Activated CD4-positive, alpha-beta T cell treated with anti-CD3 and anti-CD28 coated beads for 36 hours (primary cell): ENCODE measurements around the gene SLC35B2. TPM values are rescaled to one million over a fixed set of nuclear protein-coding genes. Genes with fewer than 3 reads are reported as not detected.
A peak's percentile ranks its signal among the peaks of the same experiment; 100 is the strongest.

ENCODE experiments used
- ATAC-seq: fragments of 200-7000 bp; cut with Tn5 transposase; one replicate; pipeline ENCODE4 v1.10.0; 2021; ENCODE audit warnings: mild to moderate bottlenecking, moderate library complexity
- CTCF ChIA-PET: fragments of 350-600 bp; sonication (Branson Sonifier 250); formaldehyde crosslinking; loops from one replicate; lab custom pipeline; 2021; ENCODE audit warnings: antibody characterized with exemption; lab: Charles Lee
- POLR2A ChIA-PET: fragments of 350-600 bp; sonication (Branson Sonifier 250); formaldehyde crosslinking; loops from one replicate; lab custom pipeline; 2021; ENCODE audit warnings: antibody characterized with exemption, inconsistent platforms; lab: Charles Lee
- DNase-seq: peaks from one replicate; pipeline ENCODE4 v3.0.0-alpha.2; 2020
- H3K27ac Mint-ChIP-seq: one replicate; pipeline ENCODE4 v1.8.0; 2021; ENCODE audit warnings: mixed read lengths
- H3K27me3 Mint-ChIP-seq: one replicate; pipeline ENCODE4 v1.8.0; 2021; ENCODE audit warnings: mixed read lengths
- H3K36me3 Mint-ChIP-seq: one replicate; pipeline ENCODE4 v1.8.0; 2021; ENCODE audit warnings: low read depth, mixed read lengths
- H3K4me1 Mint-ChIP-seq: one replicate; pipeline ENCODE4 v1.8.0; 2021; ENCODE audit warnings: mixed read lengths
- H3K4me3 Mint-ChIP-seq: one replicate; pipeline ENCODE4 v1.8.0; 2021; ENCODE audit warnings: mild to moderate bottlenecking, moderate library complexity, mixed read lengths
- H3K9me3 Mint-ChIP-seq: one replicate; pipeline ENCODE4 v1.8.0; 2021; ENCODE audit warnings: low read depth, mixed read lengths
- intact Hi-C, 2 experiments: fragments of 100-400 bp; cut with DNase I in 1 of 2; cut with micrococcal nuclease in 1 of 2; formaldehyde crosslinking; loops; one replicate each; pipeline versions ENCODE4 v1.14.2 to v1.15.1; 2022 to 2024; cut with DNase I, micrococcal nuclease
- total RNA-seq, 2 experiments: library from RNA; stranded (reverse); gene quantifications; one replicate each; pipeline ENCODE4 v1.2.3, GENCODE V29; 2021

The SLC35B2 gene
- total RNA-seq, 2 experiments from 2014 or later = 14.1 TPM

GRCh38 chr6:44273617-44274016 lies 16.3 kb upstream of the SLC35B2 start:
- POLR2A ChIA-PET = no interaction called here
- DNase-seq (no peak), ATAC-seq (no peak)
- H3K4me1 Mint-ChIP-seq = peaks cover 16% of the 10 kb centered on the region
- H3K27me3 Mint-ChIP-seq = peaks cover 62% of the 10 kb centered on the region
- H3K9me3 Mint-ChIP-seq = no peaks in the 10 kb centered on the region
- H3K4me3 Mint-ChIP-seq = no peak overlapping the region
- CTCF ChIA-PET = interaction anchor here (0.7 to 1.4 kb wide), 4 partner anchors 11 to 32 kb away, joined by 3 to 9 read pairs (median 4); no protein-coding TSS in a partner anchor
- intact Hi-C loops = no loop called here
- H3K27ac Mint-ChIP-seq = no peak overlapping the region
- no peaks in the 10 kb centered on the region for H3K36me3 Mint-ChIP-seq

DNA sequence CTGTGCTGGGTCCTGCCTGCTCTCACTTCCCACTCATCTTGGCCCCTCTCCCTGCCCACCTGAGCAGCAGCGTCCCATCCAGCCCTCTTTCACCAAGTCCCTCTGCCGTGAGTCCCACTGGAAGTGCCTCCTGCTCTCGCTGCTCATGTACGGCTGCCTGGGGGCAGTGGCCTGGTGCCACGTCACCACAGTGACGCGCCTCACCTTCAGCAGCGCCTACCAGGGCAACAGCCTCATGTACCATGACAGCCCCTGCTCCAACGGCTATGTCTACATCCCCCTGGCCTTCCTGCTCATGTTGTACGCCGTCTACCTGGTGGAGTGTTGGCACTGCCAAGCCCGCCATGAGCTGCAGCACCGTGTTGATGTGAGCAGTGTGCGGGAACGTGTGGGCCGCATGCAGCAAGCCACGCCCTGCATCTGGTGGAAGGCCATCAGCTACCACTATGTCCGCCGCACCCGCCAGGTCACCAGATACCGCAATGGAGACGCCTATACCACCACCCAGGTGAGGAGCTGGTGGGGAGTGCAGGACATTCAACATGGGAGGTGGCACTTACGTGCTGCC lies 15.8 kb upstream of the SLC35B2 start:
- no peak for DNase-seq
- Mint-ChIP-seq H3K4me3 (no peak overlapping the region), H3K27ac (no peak overlapping the region), H3K36me3 (no peaks in the 10 kb centered on the region), H3K9me3 (no peaks in the 10 kb centered on the region), H3K4me1 (peaks cover 16% of the 10 kb centered on the region), H3K27me3 (peaks cover 62% of the 10 kb centered on the region)
- no peak for ATAC-seq
- POLR2A ChIA-PET = no interaction called here
- intact Hi-C loops = no loop called here
- CTCF ChIA-PET = interaction anchor here (0.7 to 1.4 kb wide), 4 partner anchors 11 to 32 kb away, joined by 3 to 9 read pairs (median 4); no protein-coding TSS in a partner anchor

DNA sequence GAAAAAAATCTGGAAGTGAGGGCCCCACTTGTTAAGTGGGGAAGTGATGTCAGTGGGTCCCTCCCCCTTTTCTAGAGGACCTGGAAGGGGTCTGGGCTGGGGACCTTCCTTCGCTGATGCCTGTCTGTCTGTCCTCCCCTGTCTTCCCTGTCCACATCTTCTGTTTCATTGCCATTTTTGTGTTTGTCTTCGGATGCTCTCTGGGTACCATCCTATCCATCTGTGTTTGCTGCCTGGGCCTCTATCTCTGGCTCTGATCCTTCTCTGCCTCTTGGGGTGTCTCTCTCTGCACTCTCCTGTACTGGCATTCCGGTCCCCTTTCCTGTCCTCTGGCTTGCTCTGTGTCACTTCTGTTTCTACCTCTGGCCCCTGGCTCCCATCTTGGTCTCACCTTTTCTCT lies 15.2 kb upstream of the SLC35B2 start:
- Mint-ChIP-seq H3K27me3 (peaks cover 57% of the 10 kb centered on the region), H3K9me3 (no peaks in the 10 kb centered on the region), H3K4me3 (no peak overlapping the region), H3K36me3 (no peaks in the 10 kb centered on the region), H3K27ac (no peak overlapping the region), H3K4me1 (peaks cover 19% of the 10 kb centered on the region)
- ATAC-seq (no peak), DNase-seq (no peak)
- ChIA-PET POLR2A (no interaction called here), CTCF (no interaction called here)
- intact Hi-C loops = no loop called here

DNA sequence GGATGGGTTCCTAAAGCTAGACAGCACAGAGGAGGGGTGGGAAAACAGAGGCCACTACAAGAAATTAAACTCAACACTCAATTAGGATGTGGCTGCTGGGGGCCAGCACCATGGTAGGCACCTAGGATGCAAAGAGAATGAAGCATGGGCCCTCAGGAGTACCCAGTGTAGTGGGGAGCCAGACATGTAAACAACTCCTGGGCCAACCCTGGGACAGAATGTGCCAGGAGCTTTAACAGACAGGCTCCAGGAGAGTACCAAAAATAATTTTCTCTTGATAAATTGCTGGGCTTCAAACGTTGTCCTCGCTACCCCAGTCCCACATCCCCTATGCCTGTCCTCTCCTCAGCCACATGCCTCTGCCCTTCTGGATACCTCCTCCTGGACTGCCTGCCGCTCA lies 14.6 kb upstream of the SLC35B2 start:
- peaks cover 22% of the 10 kb centered on the region for H3K4me1 Mint-ChIP-seq
- POLR2A ChIA-PET = no interaction called here
- H3K27me3 Mint-ChIP-seq = peaks cover 51% of the 10 kb centered on the region
- no peak overlapping the region for H3K4me3 Mint-ChIP-seq
- intact Hi-C loops = no loop called here
- no peak overlapping the region for H3K27ac Mint-ChIP-seq
- H3K9me3 Mint-ChIP-seq = no peaks in the 10 kb centered on the region
- no peak for DNase-seq
- no peaks in the 10 kb centered on the region for H3K36me3 Mint-ChIP-seq
- CTCF ChIA-PET = interaction anchor here (0.6 kb wide), 1 partner anchor 35 kb away, joined by 4 read pairs; no protein-coding TSS in a partner anchor
- no peak for ATAC-seq

DNA sequence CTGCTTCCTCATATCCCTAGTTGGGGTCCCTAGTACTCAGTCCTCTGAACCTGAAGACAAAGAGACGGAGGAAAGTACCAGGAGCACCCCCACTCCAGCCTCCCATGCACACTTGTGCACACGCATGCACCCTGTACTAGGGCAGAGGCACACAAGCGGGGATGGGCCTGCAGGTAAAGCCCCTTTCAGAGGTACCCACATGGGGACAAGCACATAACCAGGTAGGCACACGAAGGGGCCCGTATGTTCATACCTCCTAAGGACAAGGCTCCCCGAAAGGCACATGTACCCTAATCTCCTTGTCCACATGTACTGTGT lies 14.0 kb upstream of the SLC35B2 start:
- POLR2A ChIA-PET = no interaction called here

DNA sequence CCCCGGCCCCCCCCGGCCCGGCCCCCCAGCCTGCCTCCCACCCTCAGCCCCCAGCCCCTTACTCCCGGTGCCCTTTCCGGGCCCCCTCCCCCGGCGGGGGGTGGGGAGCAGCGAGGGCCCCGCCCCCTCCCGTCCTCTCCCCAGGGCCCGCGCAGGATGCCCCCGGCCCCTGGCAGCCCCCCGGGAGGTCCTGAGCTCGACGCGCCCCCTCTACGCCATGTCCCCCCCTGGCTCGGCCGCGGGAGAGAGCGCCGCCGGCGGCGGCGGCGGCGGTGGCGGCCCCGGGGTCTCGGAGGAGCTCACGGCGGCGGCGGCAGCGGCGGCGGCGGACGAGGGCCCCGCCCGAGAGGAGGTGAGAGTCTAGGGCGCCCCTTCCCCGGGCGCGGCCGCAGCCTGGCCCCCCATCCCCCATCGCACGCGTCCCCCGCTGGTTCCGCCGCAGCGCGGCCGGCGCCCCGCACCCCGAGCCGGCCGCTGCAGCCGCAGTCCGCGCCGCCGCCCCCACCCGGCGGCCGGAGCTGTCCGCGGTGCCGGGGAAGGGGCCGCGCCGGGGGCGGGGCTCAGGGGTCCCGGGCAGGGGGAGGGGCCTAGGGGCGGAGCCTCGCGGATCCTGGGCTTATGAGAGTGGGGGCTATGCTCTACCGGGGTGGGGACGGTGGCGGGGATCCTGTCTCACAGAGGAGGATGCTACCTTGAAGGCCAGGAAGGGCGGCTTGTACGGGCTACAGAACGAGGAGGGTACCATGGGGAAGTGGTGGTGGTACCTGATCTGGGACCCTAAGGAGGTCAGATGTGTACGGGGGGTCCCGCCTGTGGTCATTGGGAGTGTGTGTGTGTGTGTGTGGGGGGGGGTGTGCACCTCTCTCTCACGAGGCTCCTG lies 13.4 kb upstream of the SLC35B2 start:
- ATAC-seq (no peak), DNase-seq (no peak)
- intact Hi-C loops = no loop called here
- CTCF ChIA-PET = interaction anchor here (1.4 to 4.9 kb wide), 2 partner anchors 33 to 69 kb away, joined by 8 to 55 read pairs; no protein-coding TSS in a partner anchor
- Mint-ChIP-seq H3K36me3 (no peaks in the 10 kb centered on the region), H3K27ac (no peak overlapping the region), H3K9me3 (no peaks in the 10 kb centered on the region), H3K27me3 (peaks cover 47% of the 10 kb centered on the region), H3K4me1 (peaks cover 32% of the 10 kb centered on the region), H3K4me3 (peak overlapping the region; percentile 38)
- POLR2A ChIA-PET = no interaction called here

More for the DNA sequence above, 14.0 kb upstream of the SLC35B2 start:
- DNase-seq (no peak), ATAC-seq (no peak)
- peaks cover 27% of the 10 kb centered on the region for H3K4me1 Mint-ChIP-seq
- CTCF ChIA-PET = interaction anchor here (0.6 kb wide), 1 partner anchor 35 kb away, joined by 4 read pairs; no protein-coding TSS in a partner anchor
- peaks cover 47% of the 10 kb centered on the region for H3K27me3 Mint-ChIP-seq
- H3K4me3 Mint-ChIP-seq = peak overlapping the region; percentile 38
- no peak overlapping the region for H3K27ac Mint-ChIP-seq
- intact Hi-C loops = no loop called here
- no peaks in the 10 kb centered on the region for H3K9me3 Mint-ChIP-seq
- no peaks in the 10 kb centered on the region for H3K36me3 Mint-ChIP-seq

DNA sequence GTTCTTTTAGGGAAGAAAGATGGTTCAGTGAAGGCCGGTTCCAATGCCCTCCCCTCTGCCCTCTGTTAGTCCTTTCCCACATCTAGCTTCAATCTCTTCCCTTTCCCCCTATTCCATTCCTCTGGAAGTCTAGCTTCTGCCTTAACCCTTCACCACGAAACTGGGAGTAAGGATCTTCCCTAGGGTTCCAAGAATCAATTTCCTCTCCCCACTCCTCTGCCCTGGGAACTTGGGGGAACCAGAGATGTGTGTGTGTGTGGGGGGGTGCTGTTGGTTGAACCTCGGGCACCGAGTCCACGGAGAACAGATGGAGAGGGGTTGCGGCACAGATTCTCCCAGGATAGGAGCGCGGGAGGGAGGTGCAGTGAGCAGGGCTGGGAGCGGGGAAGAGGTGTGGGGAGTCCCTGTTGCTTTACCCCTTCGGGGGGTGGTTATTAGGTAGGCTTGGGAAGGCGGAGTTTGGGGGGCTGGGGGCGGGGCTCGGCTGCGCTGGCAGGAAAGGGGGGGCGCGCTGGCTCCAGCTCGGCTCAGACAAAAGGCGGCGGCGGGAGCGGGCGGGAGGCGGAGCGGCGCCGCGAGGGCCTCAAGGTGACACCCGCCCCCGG lies 12.7 kb upstream of the SLC35B2 start, which contains the start of gene TMEM151B:
TMEM151B (plus strand) TSS at position 530 of the 605 bp plus-strand sequence. CDS start 293 bp downstream, outside the sequence.
- H3K27ac Mint-ChIP-seq = no peak within 1 kb of the TSS
- no peaks in the 10 kb centered on the region for H3K9me3 Mint-ChIP-seq
- CTCF ChIA-PET = interaction anchor here (0.6 to 4.9 kb wide), 8 partner anchors 19 to 98 kb away, joined by 3 to 55 read pairs (median 8); no protein-coding TSS in a partner anchor

GRCh38 chr6:44269178-44269920 lies 12.0 kb upstream of the SLC35B2 start:
- no peaks in the 10 kb centered on the region for H3K36me3 Mint-ChIP-seq
- intact Hi-C loops = loop anchor here in 1 of 2 experiments (2.0 to 5.0 kb wide), 2 partner anchors 35 to 188 kb away; no protein-coding TSS in a partner anchor
- peak overlapping the region; percentile 5 for H3K4me3 Mint-ChIP-seq
- no peaks in the 10 kb centered on the region for H3K9me3 Mint-ChIP-seq
- peaks cover 32% of the 10 kb centered on the region for H3K4me1 Mint-ChIP-seq
- no peak overlapping the region for H3K27ac Mint-ChIP-seq
- DNase-seq (no peak), ATAC-seq (peak; percentile 57)
- H3K27me3 Mint-ChIP-seq = peaks cover 44% of the 10 kb centered on the region
- ChIA-PET CTCF (interaction anchor here (0.6 to 5.2 kb wide), 25 partner anchors 9 to 206 kb away, joined by 3 to 55 read pairs (median 7); partner anchors contain the start of genes AARS2 and SLC29A1), POLR2A (interaction anchor here (1.6 kb wide), 1 partner anchor 67 kb away, joined by 3 read pairs; no protein-coding TSS in a partner anchor)

More for the DNA sequence above, 12.7 kb upstream of the SLC35B2 start, which contains the start of gene TMEM151B:
- H3K4me3 Mint-ChIP-seq = peak within 1 kb of the TSS; percentile 38
- intact Hi-C loops = loop anchor here in 1 of 2 experiments (2.0 to 5.0 kb wide), 2 partner anchors 35 to 187 kb away; no protein-coding TSS in a partner anchor
- POLR2A ChIA-PET = interaction anchor here (1.6 kb wide), 1 partner anchor 66 kb away, joined by 3 read pairs; no protein-coding TSS in a partner anchor
- DNase-seq (no peak), ATAC-seq (no peak)
- H3K4me1 Mint-ChIP-seq = peaks cover 32% of the 10 kb centered on the region
- H3K27me3 Mint-ChIP-seq = peaks cover 47% of the 10 kb centered on the region
- no peaks in the 10 kb centered on the region for H3K36me3 Mint-ChIP-seq

DNA sequence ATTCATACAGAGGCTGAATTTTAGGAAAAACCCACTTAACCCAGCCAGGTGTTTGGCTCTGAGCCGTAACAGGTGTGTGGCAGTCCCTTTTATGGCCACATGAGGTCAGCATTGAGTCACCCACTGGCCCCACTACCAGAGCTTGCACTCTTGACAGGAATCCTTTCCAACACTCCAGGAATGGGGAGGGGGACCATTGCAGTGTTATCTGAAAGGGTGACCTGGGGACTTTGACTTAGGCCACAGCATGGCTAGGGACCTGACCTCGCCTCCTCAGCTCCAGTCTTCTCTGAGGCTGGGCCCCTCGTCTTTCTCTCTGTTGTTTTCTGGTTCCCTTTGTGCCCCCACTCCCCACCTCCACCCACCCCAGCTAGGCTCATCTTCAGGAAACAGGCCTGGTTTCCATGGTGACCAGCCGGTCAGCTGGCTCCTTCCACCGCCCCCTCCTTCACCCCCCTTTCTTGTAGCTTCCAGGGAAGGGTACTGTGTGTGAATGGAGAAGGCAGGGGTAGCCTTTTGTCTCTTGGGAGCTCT lies 10.8 kb upstream of the SLC35B2 start:
- DNase-seq (peak; percentile 76), ATAC-seq (no peak)
- Mint-ChIP-seq H3K36me3 (peaks cover 5% of the 10 kb centered on the region), H3K4me3 (no peak overlapping the region), H3K9me3 (no peaks in the 10 kb centered on the region), H3K27ac (no peak overlapping the region), H3K27me3 (peaks cover 34% of the 10 kb centered on the region), H3K4me1 (peaks cover 40% of the 10 kb centered on the region)
- POLR2A ChIA-PET = interaction anchor here (0.6 to 1.6 kb wide), 5 partner anchors 44 to 204 kb away, joined by 3 read pairs; partner anchors contain the start of gene AARS2
- CTCF ChIA-PET = interaction anchor here (0.6 to 5.2 kb wide), 33 partner anchors 10 to 840 kb away, joined by 3 to 56 read pairs (median 6); partner anchors contain the start of genes AARS2 and SLC29A1
- intact Hi-C loops = loop anchor here (1.0 to 5.0 kb wide), 5 partner anchors 36 to 189 kb away; no protein-coding TSS in a partner anchor

- Mint-ChIP-seq H3K36me3 (peaks cover 14% of the 10 kb centered on the region), H3K27ac (no peak overlapping the region), H3K27me3 (peaks cover 26% of the 10 kb centered on the region), H3K9me3 (no peaks in the 10 kb centered on the region), H3K4me3 (no peak overlapping the region), H3K4me1 (peaks cover 49% of the 10 kb centered on the region)
- ChIA-PET POLR2A (interaction anchor here (0.7 to 1.1 kb wide), 3 partner anchors 38 to 169 kb away, joined by 3 read pairs; no protein-coding TSS in a partner anchor), CTCF (interaction anchor here (0.6 to 5.2 kb wide), 17 partner anchors 10 to 640 kb away, joined by 3 to 56 read pairs (median 8); partner anchors contain the start of genes AARS2 and SPATS1)
- no peak for DNase-seq
- no peak for ATAC-seq
- intact Hi-C loops = loop anchor here in 1 of 2 experiments (5.0 kb wide), 1 partner anchor 190 kb away; no protein-coding TSS in a partner anchor
Measured at GRCh38 chr6:44267252-44267651, 9.9 kb upstream of the SLC35B2 start.
